K562 (cell line): ENCODE measurements around the gene TBC1D5. TPM values are rescaled to one million over a fixed set of nuclear protein-coding genes. Genes with fewer than 3 reads are reported as not detected.
A peak's percentile ranks its signal among the peaks of the same experiment; 100 is the strongest.

Source experiments
- ATAC-seq: fragments of 200-7000 bp; cut with Tn5 transposase; 3 replicates; pipeline ENCODE4 v1.9.1; 2020; ENCODE audit warnings: moderate library complexity
- BruUV-seq: library from RNA; stranded (reverse); fragments of 400-500 nt; replicated peaks from 2 replicates; lab custom pipeline; 2021; lab: Mats Ljungman, UMichigan
- CTCF ChIA-PET: fragments of 300-600 bp; formaldehyde crosslinking; extraction: SDS; loops from one replicate; lab custom pipeline; 2021; ENCODE audit warnings: low intra/inter-chr PET ratio; lab: Yijun Ruan, JAX
- POLR2A ChIA-PET: fragments of 300-600, 350-650 bp; sonication (Branson Sonifier 250); formaldehyde crosslinking; extraction: SDS; loops from one replicate; lab custom pipeline; 2021; ENCODE audit warnings: antibody characterized with exemption, inconsistent platforms; lab: Yijun Ruan, JAX
- DNase-seq, 4 experiments: peaks; one replicate each; pipeline versions ENCODE4 v3.0.0 to v3.0.0-alpha.2; 2011 to 2018; ENCODE audit warnings: low spot score in 3 of 4, mixed read lengths in 3 of 4; ENCODE audit errors: extremely low read depth in 1 of 4
- FAIRE-seq: peaks from 2 replicates; lab custom pipeline; 2011; peaks lifted over from hg19 to GRCh38; lab: Jason Lieb, UNC
- H2AFZ ChIP-seq: 2 replicates; pipeline ENCODE4 v1.6.0; 2011; ENCODE audit warnings: low read depth, low read length, control low read depth, inconsistent platforms
- H3K27ac ChIP-seq: fragments of 200-600 bp; 3 replicates; pipeline ENCODE4 v1.8.0; 2011; ENCODE audit warnings: low read depth, mild to moderate bottlenecking, control low read depth, inconsistent platforms, low read length, moderate library complexity, mixed read lengths; ENCODE audit errors: extremely low read depth
- H3K27me3 ChIP-seq, 2 experiments: fragments of 300-600 bp in 1 of 2; 2 replicates in 1 of 2; 3 replicates in 1 of 2; pipeline versions ENCODE4 v1.6.0 to v1.8.0; 2011; ENCODE audit warnings: inconsistent platforms in 2 of 2, low read length in 2 of 2, mild to moderate bottlenecking in 1 of 2, mixed read lengths in 1 of 2, moderate library complexity in 1 of 2; ENCODE audit not compliant: control insufficient read depth in 2 of 2, insufficient read depth in 2 of 2
- H3K36me3 ChIP-seq: fragments of 300-600 bp; 3 replicates; pipeline ENCODE4 v1.8.0; 2011; ENCODE audit warnings: mild to moderate bottlenecking, low read length, inconsistent platforms; ENCODE audit not compliant: control insufficient read depth, insufficient read depth
- H3K4me1 ChIP-seq, 2 experiments: fragments of 200-600 bp in 1 of 2; replicated peaks in 1 of 2; 2 replicates in 1 of 2; 3 replicates in 1 of 2; pipeline versions ENCODE4 v1.5.1 to v1.8.0; 2011; ENCODE audit warnings: inconsistent platforms in 2 of 2, low read length in 2 of 2, mild to moderate bottlenecking in 1 of 2, mixed read lengths in 1 of 2, moderate library complexity in 1 of 2; ENCODE audit not compliant: control insufficient read depth in 2 of 2, insufficient read depth in 2 of 2
- H3K4me2 ChIP-seq: 2 replicates; pipeline ENCODE4 v1.6.1; 2011; ENCODE audit warnings: low read length, control low read depth, inconsistent platforms, mixed read lengths; ENCODE audit not compliant: insufficient read depth
- H3K4me3 ChIP-seq: fragments of 200-600 bp; sonication (generic), shearing (Covaris generic); 2 replicates; pipeline ENCODE4 v1.5.1; 2016; ENCODE audit warnings: control low read depth, inconsistent platforms
- H3K79me2 ChIP-seq: fragments of 200-600 bp; 3 replicates; pipeline ENCODE4 v1.8.0; 2011; ENCODE audit warnings: low read length, inconsistent platforms; ENCODE audit not compliant: control insufficient read depth, insufficient read depth
- H3K9ac ChIP-seq, 2 experiments: 2 replicates each; pipeline versions ENCODE4 v1.6.0 to v1.6.1; 2011; ENCODE audit warnings: low read depth in 2 of 2, low read length in 2 of 2, control low read depth in 1 of 2, inconsistent platforms in 1 of 2, mild to moderate bottlenecking in 1 of 2, mixed read lengths in 1 of 2; ENCODE audit not compliant: insufficient read depth in 1 of 2
- H3K9me1 ChIP-seq: one replicate; pipeline ENCODE4 v1.6.0; 2011; ENCODE audit warnings: inconsistent platforms, mild to moderate bottlenecking, low read length, moderate library complexity; ENCODE audit not compliant: control insufficient read depth, insufficient read depth
- H3K9me3 ChIP-seq: replicated peaks from 2 replicates; pipeline ENCODE4 v1.5.1; 2011; ENCODE audit warnings: low read depth, low read length, inconsistent platforms; ENCODE audit not compliant: control insufficient read depth, insufficient read depth
- H4K20me1 ChIP-seq: replicated peaks from 2 replicates; pipeline ENCODE4 v1.6.1; 2011; ENCODE audit warnings: low read length, inconsistent platforms, mixed read lengths; ENCODE audit not compliant: control insufficient read depth, insufficient read depth
- ADNP ChIP-seq: fragments of 200-800 bp; sonication (Bioruptor generic); IDR thresholded peaks from 2 replicates; pipeline ENCODE4 v1.6.1; 2016; ENCODE audit warnings: missing genetic modification characterization, missing compliant biosample characterization
- E2F5 ChIP-seq: sonication (generic); formaldehyde crosslinking; IDR thresholded peaks from 2 replicates; pipeline ENCODE4 v1.8.0; 2022; ENCODE audit warnings: mild to moderate bottlenecking, missing genetic modification reagents
- ESRRB ChIP-seq: fragments of 250-450 bp; sonication (Bioruptor Pico); IDR thresholded peaks from 2 replicates; pipeline ENCODE4 v1.5.0; 2020; ENCODE audit warnings: mild to moderate bottlenecking, moderate library complexity, borderline replicate concordance
- MBD1 ChIP-seq: fragments of 250-450 bp; sonication (Bioruptor Pico); IDR thresholded peaks from 2 replicates; pipeline ENCODE4 v1.8.0; 2022; ENCODE audit warnings: inconsistent platforms
- MIER1 ChIP-seq: fragments of 450-650 bp; IDR thresholded peaks from 2 replicates; pipeline ENCODE4 v1.6.1; 2016; ENCODE audit warnings: antibody characterized with exemption, mild to moderate bottlenecking, low read depth
- NELFE ChIP-seq: IDR thresholded peaks from 2 replicates; pipeline ENCODE4 v1.6.1; 2011; ENCODE audit warnings: mild to moderate bottlenecking; ENCODE audit not compliant: insufficient read depth, insufficient read length
- NONO ChIP-seq, 2 experiments: fragments of 200-400 bp in 1 of 2; fragments of 450-650 bp in 1 of 2; formaldehyde crosslinking in 1 of 2; IDR thresholded peaks; 2 replicates each; pipeline ENCODE4 v1.6.1; 2017; ENCODE audit warnings: low read depth in 2 of 2, mild to moderate bottlenecking in 2 of 2, moderate library complexity in 2 of 2, low read length in 1 of 2
- PML ChIP-seq: IDR thresholded peaks from 2 replicates; pipeline ENCODE4 v1.6.1; 2012; ENCODE audit warnings: low read length, inconsistent platforms
- POU5F1 ChIP-seq: fragments of 150-350 bp; IDR thresholded peaks from 2 replicates; pipeline ENCODE4 v1.6.1; 2014; ENCODE audit warnings: borderline replicate concordance, low read length, low read depth, mild to moderate bottlenecking; ENCODE audit not compliant: partially characterized antibody
- RB1 ChIP-seq: fragments of 450-650 bp; IDR thresholded peaks from 2 replicates; pipeline ENCODE4 v1.6.1; 2017; ENCODE audit warnings: low read depth, mild to moderate bottlenecking
- SLC30A9 ChIP-seq: fragments of 250-450 bp; sonication (Bioruptor Pico); IDR thresholded peaks from 2 replicates; pipeline ENCODE4 v1.8.0; 2022; ENCODE audit warnings: mild to moderate bottlenecking, moderate library complexity
- TFE3 ChIP-seq: fragments of 450-650 bp; formaldehyde crosslinking; IDR thresholded peaks from 2 replicates; pipeline ENCODE4 v1.4.0; 2020; ENCODE audit warnings: mild to moderate bottlenecking, mixed read lengths
- ZNF277 ChIP-seq: fragments of 250-450 bp; sonication (Bioruptor Pico); IDR thresholded peaks from 2 replicates; pipeline ENCODE4 v1.8.0; 2022; ENCODE audit warnings: inconsistent platforms, mild to moderate bottlenecking, moderate library complexity, borderline replicate concordance
- ZNF639 ChIP-seq, 2 experiments: fragments of 200-800 bp in 1 of 2; sonication (Bioruptor generic) in 1 of 2; sonication (generic) in 1 of 2; formaldehyde crosslinking in 1 of 2; IDR thresholded peaks in 1 of 2; conservative IDR thresholded peaks in 1 of 2; 2 replicates each; pipeline versions ENCODE4 v1.5.0 to v1.6.1; 2016 to 2020; ENCODE audit warnings: missing compliant biosample characterization in 1 of 2, missing genetic modification characterization in 1 of 2, missing genetic modification reagents in 1 of 2
- WGBS: fragments of 100-300 bp; shearing (Covaris generic); methylation state at CpG from one replicate; pipeline ENCODE4 v1.1.6; 2016; ENCODE audit warnings: low coverage, mixed read lengths; ENCODE audit not compliant: insufficient coverage; ENCODE audit errors: missing lambda C conversion rate; 5-methylcytosine and 5-hydroxymethylcytosine counted together
- in situ Hi-C: fragments of 300-500 bp; cut with MboI; formaldehyde crosslinking; loops from 4 replicates; pipeline ENCODE4 v1.15.0; 2018; ENCODE audit warnings: inconsistent platforms, mixed read lengths
- intact Hi-C: fragments of 100-400 bp; cut with micrococcal nuclease; formaldehyde crosslinking; loops from 2 replicates; pipeline ENCODE4 v1.14.2; 2022
- polyA plus RNA-seq, 8 experiments: library from polyadenylated mRNA; depleted of rRNA in 4 of 8; stranded (reverse) in 5 of 8; unstranded in 3 of 8; fragments of >200 nt; fragmentation: Nextera tagmentation in 2 of 8; fragmentation: Illumina TruSeq in 1 of 8; extraction: Ambion mirVana in 2 of 8; extraction: Trizol in 1 of 8; gene quantifications; 2 replicates each; pipeline versions ENCODE4 v1.2.1 to v1.2.3, GENCODE V29; 2011 to 2014; ENCODE audit warnings: inconsistent platforms in 1 of 8, missing spikeins in 1 of 8
- total RNA-seq, 7 experiments: library from RNA; depleted of rRNA in 6 of 7; stranded (reverse); fragments of >200 nt in 6 of 7; fragmentation: Illumina TruSeq in 2 of 7; extraction: Trizol in 2 of 7; gene quantifications; 2 replicates each; pipeline versions ENCODE4 v1.2.1 to v1.2.3, GENCODE V29; 2011 to 2021; ENCODE audit warnings: low replicate concordance in 1 of 7

The TBC1D5 gene
- total and polyA plus RNA-seq, 9 of the 15 experiments (the other 6 are each of a cell fraction or from before 2014, with no cell fraction given): 2.9 to 38.1 (median 25.6) TPM

- H3K9ac ChIP-seq: no peak overlapping the region
- FAIRE-seq: peak; percentile 70
- no peak overlapping the region for H2AFZ ChIP-seq
- no peaks in the 10 kb centered on the region for H4K20me1 ChIP-seq
- H3K4me1 ChIP-seq: no peaks in the 10 kb centered on the region; a peak in 1 of 5 replicates
- no peaks in the 10 kb centered on the region for H3K36me3 ChIP-seq
- ChIA-PET POLR2A (no interaction called here), CTCF (interaction anchor here (1.2 to 1.9 kb wide), 2 partner anchors 410 to 957 kb away, joined by 5 to 17 read pairs; no protein-coding TSS in a partner anchor)
- intact Hi-C loops: loop anchor here (1.0 to 10.0 kb wide), 4 partner anchors 216 to 544 kb away; no protein-coding TSS in a partner anchor
- BruUV-seq: no TSS peak
- no peak overlapping the region; the same call in 2 of the 3 replicates for H3K27ac ChIP-seq
- in situ Hi-C loops: loop anchor here (5.0 to 25.0 kb wide), 2 partner anchors 406 to 981 kb away; no protein-coding TSS in a partner anchor
- no peak overlapping the region for H3K4me3 ChIP-seq
- WGBS: 16% methylated on average over 2 of the region's 2 CpGs
- no peaks in the 10 kb centered on the region for H3K79me2 ChIP-seq
- no peaks in the 10 kb centered on the region for H3K27me3 ChIP-seq
- no peak overlapping the region for H3K4me2 ChIP-seq
- H3K9me1 ChIP-seq: no peaks in the 10 kb centered on the region
- peak in 3 of 4 experiments; percentile 25 to 49 (median 41) for DNase-seq
- no peaks in the 10 kb centered on the region for H3K9me3 ChIP-seq
- peak; percentile 89 for ATAC-seq
- TF ChIP-seq ADNP (tag): no peak
- TF ChIP-seq MIER1: no peak
- no peak for TF ChIP-seq MBD1 (CRISPR knock-in tag)
- no peak for TF ChIP-seq NONO (IDR thresholded peaks at IDR 0.05; ENCODE audit: low read depth in 2 of 2, low read length in 1 of 2)
- no peak for TF ChIP-seq POU5F1
- no peak for TF ChIP-seq ZNF639 (CRISPR knock-in tag; conservative IDR thresholded peaks at IDR 0.05 in 1 of 2, IDR thresholded peaks at IDR 0.05 in 1 of 2)
- no peak for TF ChIP-seq TFE3
- TF ChIP-seq PML: no peak
- TF ChIP-seq ZNF277: no peak
- no peak for TF ChIP-seq ESRRB (CRISPR knock-in tag)
- no peak for TF ChIP-seq E2F5 (CRISPR knock-in tag)
- no peak for TF ChIP-seq RB1
- TF ChIP-seq NELFE: no peak
- no peak for TF ChIP-seq SLC30A9 (CRISPR knock-in tag)
Observed at GRCh38 chr3:17431004-17431403, 311.4 kb downstream of the TBC1D5 start.
